Occipital lobe (tissue), 2 donors: ENCODE data around the gene MAGEA1. TPM values are rescaled to one million over a fixed set of nuclear protein-coding genes. Genes with fewer than 3 reads are reported as not detected.
"Not testable (repeated sequence)": the region's sequence is repeated elsewhere in the genome, so short reads cannot be mapped to it uniquely, and the experiment has no call there.

Experiments
- DNase-seq: peaks from one replicate; lab custom pipeline; 2025; lab: John Stamatoyannopoulos, UW
- total RNA-seq: library from RNA; depleted of rRNA; stranded (reverse); fragments of >200 nt; gene quantifications from one replicate; pipeline ENCODE4 v1.2.3, GENCODE V29; 2014

The MAGEA1 gene
- total RNA-seq: not detected

- no peak for DNase-seq
These were observed at the start of gene MAGEA1 for GRCh38 chrX:153179131-153179530. Gene MAGEA1, plus strand, starts transcription at chrX:153179284. Its CDS starts 3,106 bp downstream, at chrX:153182390.

- DNase-seq: not testable (repeated sequence)
These were observed 46.2 kb upstream of the MAGEA1 start for GRCh38 chrX:153132924-153133323.

GRCh38 chrX:153139074-153139473 lies 40.0 kb upstream of the MAGEA1 start:
- DNase-seq: not testable (repeated sequence)

- DNase-seq: not testable (repeated sequence)
These were observed 32.8 kb upstream of the MAGEA1 start for GRCh38 chrX:153146288-153146687.

- DNase-seq: no peak
These were observed 25.6 kb upstream of the MAGEA1 start for GRCh38 chrX:153153516-153153915.

- no peak for DNase-seq
These were observed 21.6 kb upstream of the MAGEA1 start for GRCh38 chrX:153157450-153157849.

- DNase-seq: no peak
These were observed 20.8 kb upstream of the MAGEA1 start for GRCh38 chrX:153158319-153158718.

GRCh38 chrX:153161952-153162351 lies 17.1 kb upstream of the MAGEA1 start:
- DNase-seq: no peak

GRCh38 chrX:153164733-153165132 lies 14.4 kb upstream of the MAGEA1 start:
- DNase-seq: no peak

- not testable (repeated sequence) for DNase-seq
These were observed 10.7 kb upstream of the MAGEA1 start for GRCh38 chrX:153168423-153168822.

GRCh38 chrX:153181822-153182221 lies 2.7 kb downstream of the MAGEA1 start:
- DNase-seq: no peak

GRCh38 chrX:153184787-153185186 lies 5.7 kb downstream of the MAGEA1 start:
- DNase-seq: no peak

GRCh38 chrX:153190381-153190780 lies 11.3 kb downstream of the MAGEA1 start:
- no peak for DNase-seq

GRCh38 chrX:153200462-153200861 lies 21.4 kb downstream of the MAGEA1 start:
- no peak for DNase-seq

GRCh38 chrX:153206425-153207046 lies 27.5 kb downstream of the MAGEA1 start:
- no peak for DNase-seq

GRCh38 chrX:153209347-153209746 lies 30.3 kb downstream of the MAGEA1 start:
- DNase-seq: no peak

GRCh38 chrX:153214934-153215333 lies 35.9 kb downstream of the MAGEA1 start:
- DNase-seq: no peak

- DNase-seq: no peak
These were observed 37.8 kb downstream of the MAGEA1 start for GRCh38 chrX:153216926-153217325.

GRCh38 chrX:153225438-153226098 lies 46.5 kb downstream of the MAGEA1 start:
- DNase-seq: no peak

- no peak for DNase-seq
These were observed 47.5 kb downstream of the MAGEA1 start for GRCh38 chrX:153226344-153227185.
